ENCODE results near the gene SEMA4D.

Gene SEMA4D

GRCh38 chr9:89515416-89515815, 17.5 kb upstream of the SEMA4D start:
- TF ChIP-seq POLR2AphosphoS5 (IDR thresholded peaks at IDR 0.05; ENCODE audit: low read depth): no peak
- no peak for TF ChIP-seq SPI1 (IDR thresholded peaks at IDR 0.05; ENCODE audit: borderline replicate concordance, low read depth)
- TF ChIP-seq, protein P1, sequence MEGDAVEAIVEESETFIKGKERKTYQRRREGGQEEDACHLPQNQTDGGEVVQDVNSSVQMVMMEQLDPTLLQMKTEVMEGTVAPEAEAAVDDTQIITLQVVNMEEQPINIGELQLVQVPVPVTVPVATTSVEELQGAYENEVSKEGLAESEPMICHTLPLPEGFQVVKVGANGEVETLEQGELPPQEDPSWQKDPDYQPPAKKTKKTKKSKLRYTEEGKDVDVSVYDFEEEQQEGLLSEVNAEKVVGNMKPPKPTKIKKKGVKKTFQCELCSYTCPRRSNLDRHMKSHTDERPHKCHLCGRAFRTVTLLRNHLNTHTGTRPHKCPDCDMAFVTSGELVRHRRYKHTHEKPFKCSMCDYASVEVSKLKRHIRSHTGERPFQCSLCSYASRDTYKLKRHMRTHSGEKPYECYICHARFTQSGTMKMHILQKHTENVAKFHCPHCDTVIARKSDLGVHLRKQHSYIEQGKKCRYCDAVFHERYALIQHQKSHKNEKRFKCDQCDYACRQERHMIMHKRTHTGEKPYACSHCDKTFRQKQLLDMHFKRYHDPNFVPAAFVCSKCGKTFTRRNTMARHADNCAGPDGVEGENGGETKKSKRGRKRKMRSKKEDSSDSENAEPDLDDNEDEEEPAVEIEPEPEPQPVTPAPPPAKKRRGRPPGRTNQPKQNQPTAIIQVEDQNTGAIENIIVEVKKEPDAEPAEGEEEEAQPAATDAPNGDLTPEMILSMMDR (IDR thresholded peaks at IDR 0.05; ENCODE audit: insufficient read depth, low read length): no peak
- TF ChIP-seq GABPA (IDR thresholded peaks at IDR 0.05; ENCODE audit: low read depth): no peak
- TF ChIP-seq, protein P2, sequence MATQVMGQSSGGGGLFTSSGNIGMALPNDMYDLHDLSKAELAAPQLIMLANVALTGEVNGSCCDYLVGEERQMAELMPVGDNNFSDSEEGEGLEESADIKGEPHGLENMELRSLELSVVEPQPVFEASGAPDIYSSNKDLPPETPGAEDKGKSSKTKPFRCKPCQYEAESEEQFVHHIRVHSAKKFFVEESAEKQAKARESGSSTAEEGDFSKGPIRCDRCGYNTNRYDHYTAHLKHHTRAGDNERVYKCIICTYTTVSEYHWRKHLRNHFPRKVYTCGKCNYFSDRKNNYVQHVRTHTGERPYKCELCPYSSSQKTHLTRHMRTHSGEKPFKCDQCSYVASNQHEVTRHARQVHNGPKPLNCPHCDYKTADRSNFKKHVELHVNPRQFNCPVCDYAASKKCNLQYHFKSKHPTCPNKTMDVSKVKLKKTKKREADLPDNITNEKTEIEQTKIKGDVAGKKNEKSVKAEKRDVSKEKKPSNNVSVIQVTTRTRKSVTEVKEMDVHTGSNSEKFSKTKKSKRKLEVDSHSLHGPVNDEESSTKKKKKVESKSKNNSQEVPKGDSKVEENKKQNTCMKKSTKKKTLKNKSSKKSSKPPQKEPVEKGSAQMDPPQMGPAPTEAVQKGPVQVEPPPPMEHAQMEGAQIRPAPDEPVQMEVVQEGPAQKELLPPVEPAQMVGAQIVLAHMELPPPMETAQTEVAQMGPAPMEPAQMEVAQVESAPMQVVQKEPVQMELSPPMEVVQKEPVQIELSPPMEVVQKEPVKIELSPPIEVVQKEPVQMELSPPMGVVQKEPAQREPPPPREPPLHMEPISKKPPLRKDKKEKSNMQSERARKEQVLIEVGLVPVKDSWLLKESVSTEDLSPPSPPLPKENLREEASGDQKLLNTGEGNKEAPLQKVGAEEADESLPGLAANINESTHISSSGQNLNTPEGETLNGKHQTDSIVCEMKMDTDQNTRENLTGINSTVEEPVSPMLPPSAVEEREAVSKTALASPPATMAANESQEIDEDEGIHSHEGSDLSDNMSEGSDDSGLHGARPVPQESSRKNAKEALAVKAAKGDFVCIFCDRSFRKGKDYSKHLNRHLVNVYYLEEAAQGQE (IDR thresholded peaks at IDR 0.05; ENCODE audit: insufficient replicate concordance, low read depth): no peak
- Histone ChIP-seq H3K27ac (replicated peaks) (no peak overlapping the region), H3K4me3 (replicated peaks; ENCODE audit: insufficient read depth, low read length) (no peak overlapping the region), H3K27me3 (ENCODE audit: insufficient read depth, poor library complexity, severe bottlenecking) (no peaks in the 10 kb centered on the region)
- DNase-seq (ENCODE audit: low read depth in 1 of 2, low spot score in 1 of 2): no peak

- no peaks in the 10 kb centered on the region for H3K27me3 ChIP-seq (ENCODE audit: insufficient read depth, poor library complexity, severe bottlenecking)
- H3K27ac ChIP-seq (replicated peaks): no peak overlapping the region
- H3K4me3 ChIP-seq (replicated peaks; ENCODE audit: insufficient read depth, low read length): no peak overlapping the region
- no peak for DNase-seq (ENCODE audit: low read depth in 1 of 2, low spot score in 1 of 2)
- TF ChIP-seq GABPA (IDR thresholded peaks at IDR 0.05; ENCODE audit: low read depth) (no peak), SPI1 (IDR thresholded peaks at IDR 0.05; ENCODE audit: borderline replicate concordance, low read depth) (no peak), POLR2AphosphoS5 (IDR thresholded peaks at IDR 0.05; ENCODE audit: low read depth) (no peak)
- TF ChIP-seq, protein P2 (IDR thresholded peaks at IDR 0.05; ENCODE audit: insufficient replicate concordance, low read depth): no peak
- TF ChIP-seq, protein P1 (IDR thresholded peaks at IDR 0.05; ENCODE audit: insufficient read depth, low read length): no peak
These were observed 17.0 kb upstream of the SEMA4D start for GRCh38 chr9:89514956-89515355.

GRCh38 chr9:89514337-89514736, 16.4 kb upstream of the SEMA4D start:
- H3K27me3 ChIP-seq (ENCODE audit: insufficient read depth, poor library complexity, severe bottlenecking): no peaks in the 10 kb centered on the region
- TF ChIP-seq GABPA (IDR thresholded peaks at IDR 0.05; ENCODE audit: low read depth) (no peak), SPI1 (IDR thresholded peaks at IDR 0.05; ENCODE audit: borderline replicate concordance, low read depth) (no peak), POLR2AphosphoS5 (IDR thresholded peaks at IDR 0.05; ENCODE audit: low read depth) (no peak)
- TF ChIP-seq, protein P1 (IDR thresholded peaks at IDR 0.05; ENCODE audit: insufficient read depth, low read length): no peak
- TF ChIP-seq, protein P2 (IDR thresholded peaks at IDR 0.05; ENCODE audit: insufficient replicate concordance, low read depth): no peak

More at GRCh38 chr9:89514337-89514736, 16.4 kb upstream of the SEMA4D start:
- H3K27ac ChIP-seq (replicated peaks): no peak overlapping the region
- H3K4me3 ChIP-seq (replicated peaks; ENCODE audit: insufficient read depth, low read length): no peak overlapping the region
- DNase-seq (ENCODE audit: low read depth in 1 of 2, low spot score in 1 of 2): no peak

Measured in HL-60 (cell line).